ENCODE data around the gene LATS2. TPM values are rescaled to one million over a fixed set of nuclear protein-coding genes. Genes with fewer than 3 reads are reported as not detected.
A peak's percentile ranks its signal among the peaks of the same experiment; 100 is the strongest.
"Not testable (repeated sequence)": the region's sequence is repeated elsewhere in the genome, so short reads cannot be mapped to it uniquely, and the experiment has no call there.

The LATS2 gene
- total and polyA plus RNA-seq, 9 donors: 7.3 to 25.7 (median 17.7) TPM

DNA sequence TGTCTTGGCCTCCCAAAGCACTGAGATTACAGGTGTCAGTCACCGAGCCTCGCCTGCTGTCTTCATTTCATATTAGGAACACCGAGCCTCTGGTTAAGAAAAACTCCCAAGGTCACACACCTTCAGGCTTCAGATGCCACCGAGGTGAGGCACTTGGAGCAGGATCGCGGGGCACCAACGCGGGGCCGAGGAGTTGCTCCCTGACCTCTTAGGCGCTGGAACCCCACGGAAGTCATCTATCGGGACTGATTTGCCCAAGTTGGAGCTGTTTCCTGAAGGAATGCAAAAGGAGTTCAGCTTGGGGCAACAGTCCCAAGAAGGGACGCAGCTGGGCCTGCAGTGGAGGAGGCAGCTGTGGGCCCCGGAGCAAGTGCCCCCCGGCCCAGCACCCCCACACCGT is 108.5 kb downstream of the LATS2 start:
- H3K4me3 ChIP-seq (ENCODE audit: low read length): no peak overlapping the region
- no peaks in the 10 kb centered on the region for H3K4me1 ChIP-seq (ENCODE audit: control insufficient read depth, insufficient read depth, low read length)
- 81% methylated on average over 14 of the region's 16 CpGs for WGBS (ENCODE audit: insufficient coverage)
- H3K9me3 ChIP-seq (replicated peaks; ENCODE audit: control insufficient read depth, low read depth, low read length): no peaks in the 10 kb centered on the region
- no peak for DNase-seq
- no peaks in the 10 kb centered on the region for H3K36me3 ChIP-seq (ENCODE audit: control insufficient read depth, insufficient read depth, low read length)
- no peaks in the 10 kb centered on the region for H3K27me3 ChIP-seq (ENCODE audit: control insufficient read depth, insufficient read depth, low read length)
- no peak overlapping the region for H3K27ac ChIP-seq (ENCODE audit: low read length)

- not testable (repeated sequence) for H3K4me1 ChIP-seq (ENCODE audit: control insufficient read depth, insufficient read depth, low read length); H3K9me3 ChIP-seq (replicated peaks; ENCODE audit: control insufficient read depth, low read depth, low read length); H3K27ac ChIP-seq (ENCODE audit: low read length); DNase-seq; H3K36me3 ChIP-seq (ENCODE audit: control insufficient read depth, insufficient read depth, low read length); H3K4me3 ChIP-seq (ENCODE audit: low read length)
- WGBS (ENCODE audit: insufficient coverage): no CpG with 5 or more reads among the region's 3 CpGs
- peaks cover 18% of the 10 kb centered on the region for H3K27me3 ChIP-seq (ENCODE audit: control insufficient read depth, insufficient read depth, low read length)
Observed at GRCh38 chr13:20948001-20948400, 113.4 kb downstream of the LATS2 start.

DNA sequence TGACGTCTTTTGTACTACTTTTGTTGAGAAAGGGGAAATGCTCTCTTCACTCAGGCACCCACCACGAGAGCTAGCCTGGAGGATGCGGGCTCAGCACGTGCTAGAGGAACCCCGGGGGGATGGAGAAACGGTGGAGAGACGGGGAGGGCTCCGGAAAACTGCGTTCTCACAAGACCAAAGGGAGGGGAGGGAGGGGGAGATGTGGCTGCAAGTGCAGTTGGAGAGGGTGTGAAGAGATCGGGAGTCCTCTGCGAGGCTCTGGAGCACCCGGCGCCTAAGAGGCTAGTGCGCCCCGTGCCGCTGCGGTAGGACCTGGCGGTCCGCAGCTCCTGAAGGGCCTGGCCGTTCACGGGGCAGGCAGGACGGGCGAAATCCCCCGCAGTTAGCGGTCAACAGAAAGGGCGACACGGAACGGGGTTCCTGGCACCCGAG is 115.4 kb downstream of the LATS2 start:
- 2% methylated on average over 27 of the region's 29 CpGs for WGBS (ENCODE audit: insufficient coverage)
- Histone ChIP-seq H3K36me3 (ENCODE audit: control insufficient read depth, insufficient read depth, low read length) (no peaks in the 10 kb centered on the region), H3K9me3 (replicated peaks; ENCODE audit: control insufficient read depth, low read depth, low read length) (no peaks in the 10 kb centered on the region), H3K4me3 (ENCODE audit: low read length) (no peak overlapping the region), H3K27ac (ENCODE audit: low read length) (no peak overlapping the region), H3K27me3 (ENCODE audit: control insufficient read depth, insufficient read depth, low read length) (peaks cover 18% of the 10 kb centered on the region), H3K4me1 (ENCODE audit: control insufficient read depth, insufficient read depth, low read length) (no peaks in the 10 kb centered on the region)
- peak; percentile 65 for DNase-seq

DNA sequence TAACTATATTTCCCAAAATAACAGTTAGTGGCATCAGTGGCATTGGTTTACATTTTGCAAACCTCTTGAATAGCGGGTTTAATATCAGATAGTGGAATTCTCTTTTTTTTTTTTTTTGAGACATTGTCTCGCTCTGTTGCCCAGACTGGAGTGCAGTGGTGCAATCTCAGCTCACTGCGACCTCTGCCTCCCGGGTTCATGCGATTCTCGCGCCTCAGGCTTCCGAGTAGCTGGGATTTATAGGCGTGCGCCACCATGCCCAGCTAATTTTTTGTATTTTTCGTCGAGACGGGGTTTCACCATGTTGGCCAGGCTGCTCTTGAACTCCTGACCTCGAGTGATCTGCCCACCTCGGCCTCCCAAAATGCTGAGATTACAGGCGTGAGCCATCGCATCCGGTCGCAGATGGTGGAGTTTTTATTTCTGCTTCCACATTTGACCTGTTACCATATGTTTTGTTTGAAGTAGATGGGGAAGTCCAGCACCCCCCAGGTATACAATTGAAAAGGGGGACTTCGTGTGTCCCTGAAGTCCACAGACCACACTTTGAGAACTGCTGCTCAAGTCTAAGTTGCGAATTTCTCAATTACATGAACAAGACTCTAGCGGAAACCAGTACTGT is 118.3 kb downstream of the LATS2 start:
- no peaks in the 10 kb centered on the region for H3K9me3 ChIP-seq (replicated peaks; ENCODE audit: control insufficient read depth, low read depth, low read length)
- 72% methylated on average over 18 of the region's 22 CpGs for WGBS (ENCODE audit: insufficient coverage)
- DNase-seq: no peak
- H3K27ac ChIP-seq (ENCODE audit: low read length): peak overlapping the region; percentile 53
- peaks cover 6% of the 10 kb centered on the region for H3K4me1 ChIP-seq (ENCODE audit: control insufficient read depth, insufficient read depth, low read length)
- peaks cover 18% of the 10 kb centered on the region for H3K27me3 ChIP-seq (ENCODE audit: control insufficient read depth, insufficient read depth, low read length)
- H3K4me3 ChIP-seq (ENCODE audit: low read length): no peak overlapping the region
- no peaks in the 10 kb centered on the region for H3K36me3 ChIP-seq (ENCODE audit: control insufficient read depth, insufficient read depth, low read length)

- H3K36me3 ChIP-seq (ENCODE audit: control insufficient read depth, insufficient read depth, low read length); H3K27me3 ChIP-seq (ENCODE audit: control insufficient read depth, insufficient read depth, low read length); H3K9me3 ChIP-seq (replicated peaks; ENCODE audit: control insufficient read depth, low read depth, low read length); DNase-seq; H3K4me1 ChIP-seq (ENCODE audit: control insufficient read depth, insufficient read depth, low read length); H3K27ac ChIP-seq (ENCODE audit: low read length); H3K4me3 ChIP-seq (ENCODE audit: low read length): not testable (repeated sequence)
- 93% methylated on average over 9 of the region's 10 CpGs for WGBS (ENCODE audit: insufficient coverage)
Observed at GRCh38 chr13:20940511-20940910, 120.9 kb downstream of the LATS2 start.

GRCh38 chr13:20940083-20940482 is 121.3 kb downstream of the LATS2 start:
- Histone ChIP-seq H3K36me3 (ENCODE audit: control insufficient read depth, insufficient read depth, low read length) (no peaks in the 10 kb centered on the region), H3K9me3 (replicated peaks; ENCODE audit: control insufficient read depth, low read depth, low read length) (no peaks in the 10 kb centered on the region), H3K27me3 (ENCODE audit: control insufficient read depth, insufficient read depth, low read length) (peaks cover 2% of the 10 kb centered on the region), H3K27ac (ENCODE audit: low read length) (no peak overlapping the region), H3K4me3 (ENCODE audit: low read length) (no peak overlapping the region), H3K4me1 (ENCODE audit: control insufficient read depth, insufficient read depth, low read length) (peaks cover 6% of the 10 kb centered on the region)
- no peak for DNase-seq
- no CpG with 5 or more reads among the region's 3 CpGs for WGBS (ENCODE audit: insufficient coverage)

GRCh38 chr13:20939662-20940061 is 121.7 kb downstream of the LATS2 start:
- H3K27me3 ChIP-seq (ENCODE audit: control insufficient read depth, insufficient read depth, low read length): no peaks in the 10 kb centered on the region
- 54% methylated on average over 3 of the region's 4 CpGs for WGBS (ENCODE audit: insufficient coverage)
- no peak overlapping the region for H3K27ac ChIP-seq (ENCODE audit: low read length)
- no peaks in the 10 kb centered on the region for H3K36me3 ChIP-seq (ENCODE audit: control insufficient read depth, insufficient read depth, low read length)
- H3K4me1 ChIP-seq (ENCODE audit: control insufficient read depth, insufficient read depth, low read length): peaks cover 6% of the 10 kb centered on the region
- DNase-seq: no peak
- H3K4me3 ChIP-seq (ENCODE audit: low read length): no peak overlapping the region
- H3K9me3 ChIP-seq (replicated peaks; ENCODE audit: control insufficient read depth, low read depth, low read length): no peaks in the 10 kb centered on the region

GRCh38 chr13:20938302-20938701 is 123.1 kb downstream of the LATS2 start:
- Histone ChIP-seq H3K27ac (ENCODE audit: low read length) (no peak overlapping the region), H3K27me3 (ENCODE audit: control insufficient read depth, insufficient read depth, low read length) (no peaks in the 10 kb centered on the region), H3K36me3 (ENCODE audit: control insufficient read depth, insufficient read depth, low read length) (no peaks in the 10 kb centered on the region), H3K4me3 (ENCODE audit: low read length) (no peak overlapping the region), H3K9me3 (replicated peaks; ENCODE audit: control insufficient read depth, low read depth, low read length) (no peaks in the 10 kb centered on the region), H3K4me1 (ENCODE audit: control insufficient read depth, insufficient read depth, low read length) (peaks cover 6% of the 10 kb centered on the region)
- DNase-seq: no peak
- 78% methylated on average over 5 of the region's 6 CpGs for WGBS (ENCODE audit: insufficient coverage)

- no peak overlapping the region for H3K4me3 ChIP-seq (ENCODE audit: low read length)
- no CpG with 5 or more reads among the region's 4 CpGs for WGBS (ENCODE audit: insufficient coverage)
Observed at GRCh38 chr13:20927596-20928257, 133.7 kb downstream of the LATS2 start.

DNA sequence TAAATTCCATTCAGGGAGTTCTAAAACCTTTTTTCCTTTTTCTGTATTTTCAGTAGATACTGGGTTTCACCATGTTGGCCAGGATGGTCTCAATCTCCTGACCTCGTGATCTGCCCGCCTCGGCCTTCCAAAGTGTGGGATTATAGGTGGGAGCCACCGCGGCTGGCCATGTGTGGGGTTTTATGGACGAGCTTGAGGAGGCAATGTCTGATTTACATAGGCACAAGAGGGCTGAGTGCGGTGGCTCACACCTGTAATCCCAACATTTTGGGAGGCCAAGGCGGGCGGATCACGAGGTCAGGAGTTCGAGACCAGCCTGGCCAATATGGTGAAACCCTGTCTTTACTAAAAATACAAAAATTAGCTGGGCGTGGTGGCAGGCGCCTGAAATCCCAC is 136.0 kb downstream of the LATS2 start:
- not testable (repeated sequence) for H3K36me3 ChIP-seq (ENCODE audit: control insufficient read depth, insufficient read depth, low read length); DNase-seq; H3K9me3 ChIP-seq (replicated peaks; ENCODE audit: control insufficient read depth, low read depth, low read length); H3K27ac ChIP-seq (ENCODE audit: low read length); H3K4me3 ChIP-seq (ENCODE audit: low read length); H3K27me3 ChIP-seq (ENCODE audit: control insufficient read depth, insufficient read depth, low read length)
- peaks cover 13% of the 10 kb centered on the region for H3K4me1 ChIP-seq (ENCODE audit: control insufficient read depth, insufficient read depth, low read length)
- 64% methylated on average over 6 of the region's 13 CpGs for WGBS (ENCODE audit: insufficient coverage)

More at GRCh38 chr13:20927596-20928257, 133.7 kb downstream of the LATS2 start:
- Histone ChIP-seq H3K9me3 (replicated peaks; ENCODE audit: control insufficient read depth, low read depth, low read length) (no peaks in the 10 kb centered on the region), H3K4me1 (ENCODE audit: control insufficient read depth, insufficient read depth, low read length) (peaks cover 9% of the 10 kb centered on the region), H3K27ac (ENCODE audit: low read length) (no peak overlapping the region), H3K36me3 (ENCODE audit: control insufficient read depth, insufficient read depth, low read length) (no peaks in the 10 kb centered on the region), H3K27me3 (ENCODE audit: control insufficient read depth, insufficient read depth, low read length) (no peaks in the 10 kb centered on the region)
- no peak for DNase-seq

Measured in muscle of leg (tissue), 11 donors.